HG02970 (cell line): ENCODE data around the gene CEMIP.
"Not testable (repeated sequence)": the region's sequence is repeated elsewhere in the genome, so short reads cannot be mapped to it uniquely, and the experiment has no call there.

ENCODE experiments used
- ATAC-seq: cut with Tn5 transposase; IDR thresholded peaks from one replicate; pipeline ENCODE4 v1.9.1; 2021; ENCODE audit warnings: mild to moderate bottlenecking, moderate library complexity, moderate number of reproducible peaks; ENCODE audit not compliant: unreplicated experiment, low FRiP score

Gene CEMIP

GRCh38 chr15:80758130-80758745 lies 20.9 kb upstream of the CEMIP start:
- ATAC-seq: no peak

- ATAC-seq: no peak
These were observed 18.2 kb upstream of the CEMIP start for GRCh38 chr15:80760960-80761359.

- no peak for ATAC-seq
These were observed 17.4 kb upstream of the CEMIP start for GRCh38 chr15:80761754-80762153.

- ATAC-seq: not testable (repeated sequence)
These were observed 15.9 kb upstream of the CEMIP start for GRCh38 chr15:80763235-80763634.

- ATAC-seq: no peak
These were observed 14.6 kb upstream of the CEMIP start for GRCh38 chr15:80764535-80764934.

- no peak for ATAC-seq
These were observed 12.9 kb upstream of the CEMIP start for GRCh38 chr15:80766275-80766674.

- no peak for ATAC-seq
These were observed 11.0 kb upstream of the CEMIP start for GRCh38 chr15:80768158-80768557.

GRCh38 chr15:80769153-80769828 lies 9.9 kb upstream of the CEMIP start:
- ATAC-seq: no peak

- no peak for ATAC-seq
These were observed 9.1 kb upstream of the CEMIP start for GRCh38 chr15:80769829-80770705.

- ATAC-seq: no peak
These were observed 6.0 kb upstream of the CEMIP start for GRCh38 chr15:80773122-80773551.

GRCh38 chr15:80773792-80774352 lies 5.3 kb upstream of the CEMIP start:
- ATAC-seq: no peak

- ATAC-seq: no peak
These were observed 4.7 kb upstream of the CEMIP start for GRCh38 chr15:80774486-80774885.

GRCh38 chr15:80775338-80775737 lies 3.8 kb upstream of the CEMIP start:
- no peak for ATAC-seq

GRCh38 chr15:80776420-80777045 lies 2.6 kb upstream of the CEMIP start:
- ATAC-seq: no peak

GRCh38 chr15:80777137-80777536 lies 2.0 kb upstream of the CEMIP start:
- no peak for ATAC-seq

GRCh38 chr15:80777826-80778620 lies 1.1 kb upstream of the CEMIP start:
- ATAC-seq: no peak

GRCh38 chr15:80778621-80778963 lies 578 bp upstream of the CEMIP start:
- no peak for ATAC-seq

GRCh38 chr15:80779658-80780415 lies 667 bp downstream of the CEMIP start:
- no peak for ATAC-seq
